ENCODE measurements around the gene CYP24A1.

Gene CYP24A1

GRCh38 chr20:54158226-54158625 lies 15.6 kb downstream of the CYP24A1 start:
- no peak for TF ChIP-seq CTCF (conservative IDR thresholded peaks at IDR 0.05)
- H3K27ac ChIP-seq: no peak overlapping the region

- TF ChIP-seq CTCF (conservative IDR thresholded peaks at IDR 0.05): no peak
- H3K27ac ChIP-seq: no peak overlapping the region
Measured at GRCh38 chr20:54156981-54157835, 16.6 kb downstream of the CYP24A1 start.

- H3K27ac ChIP-seq: no peak overlapping the region
- no peak for TF ChIP-seq CTCF (conservative IDR thresholded peaks at IDR 0.05)
Measured at GRCh38 chr20:54156522-54156921, 17.3 kb downstream of the CYP24A1 start.

GRCh38 chr20:54155736-54156317 lies 18.0 kb downstream of the CYP24A1 start:
- TF ChIP-seq CTCF (conservative IDR thresholded peaks at IDR 0.05): no peak
- no peak overlapping the region for H3K27ac ChIP-seq

GRCh38 chr20:54154439-54154838 lies 19.3 kb downstream of the CYP24A1 start:
- H3K27ac ChIP-seq: no peak overlapping the region

GRCh38 chr20:54153847-54154246 lies 19.9 kb downstream of the CYP24A1 start:
- H3K27ac ChIP-seq: no peak overlapping the region
- no peak for TF ChIP-seq CTCF (conservative IDR thresholded peaks at IDR 0.05)

More at GRCh38 chr20:54154439-54154838, 19.3 kb downstream of the CYP24A1 start:
- TF ChIP-seq CTCF (conservative IDR thresholded peaks at IDR 0.05): no peak

GRCh38 chr20:54153041-54153327 lies 20.8 kb downstream of the CYP24A1 start:
- H3K27ac ChIP-seq: no peak overlapping the region
- no peak for TF ChIP-seq CTCF (conservative IDR thresholded peaks at IDR 0.05)
